Renal cortical epithelial cell (primary cell): ENCODE results near the gene FRYL. TPM values are rescaled to one million over a fixed set of nuclear protein-coding genes. Genes with fewer than 3 reads are reported as not detected.

Experiments
- total RNA-seq: library from RNA; depleted of rRNA; stranded (reverse); fragments of >200 nt; gene quantifications from 2 replicates; pipeline ENCODE4 v1.2.3, GENCODE V29; 2014

Gene FRYL
- total RNA-seq, 1 donor from 2014 or later, result 115 TPM

Other genes with a start within 250 kb of the FRYL start
- gene OCIAD1, start 50.8 kb upstream of the FRYL start, total RNA-seq, result 131 and 173 TPM in 2 replicates
- 66.7 and 239 TPM in 2 replicates for gene OCIAD2, start 126.5 kb upstream of the FRYL start, total RNA-seq
- 0.05 and 13.7 TPM in 2 replicates for gene CWH43, start 206.0 kb upstream of the FRYL start, total RNA-seq